ENCODE results near the gene DISC1. TPM values are rescaled to one million over a fixed set of nuclear protein-coding genes. Genes with fewer than 3 reads are reported as not detected.
A peak's percentile ranks its signal among the peaks of the same experiment; 100 is the strongest.

DISC1 gene
- total RNA-seq, 2 experiments from 2014 or later: 19.8 to 20.0 TPM

- DNase-seq (no peak), ATAC-seq (ENCODE audit: poor library complexity) (no peak)
- intact Hi-C loops (cut with DNase I, micrococcal nuclease): loop anchor here (5.0 to 10.0 kb wide), 5 partner anchors 52 to 1377 kb away; partner anchors contain the start of gene MAP10 (in 1 of the 2)
- POLR2A ChIA-PET: interaction anchor here (0.7 kb wide), 1 partner anchor 118 kb away, joined by 3 read pairs; no protein-coding TSS in a partner anchor
- no peaks in the 10 kb centered on the region for H3K9me3 Mint-ChIP-seq
- H3K4me1 Mint-ChIP-seq (ENCODE audit: low read depth): peaks cover 64% of the 10 kb centered on the region
- H3K36me3 Mint-ChIP-seq (ENCODE audit: low read depth): peaks cover 4% of the 10 kb centered on the region
- H3K27me3 Mint-ChIP-seq: no peaks in the 10 kb centered on the region
- Histone ChIP-seq H3K27me3 (ENCODE audit: control insufficient read depth in 1 of 2, insufficient read depth in 2 of 2, low read length in 2 of 2) (no peaks in the 10 kb centered on the region), H3K4me3 (ENCODE audit: low read length) (no peak overlapping the region), H3K4me1 (ENCODE audit: insufficient read depth, low read length) (peaks cover 14% of the 10 kb centered on the region), H3K9me3 (ENCODE audit: control insufficient read depth in 1 of 2, insufficient read depth in 1 of 2, low read length in 2 of 2) (no peaks in the 10 kb centered on the region), H3K27ac (ENCODE audit: low read depth in 1 of 2, low read length in 2 of 2) (no peak overlapping the region), H3K36me3 (ENCODE audit: insufficient read depth, low read length) (no peaks in the 10 kb centered on the region)
- H3K27ac Mint-ChIP-seq: no peak overlapping the region
- H3K4me3 Mint-ChIP-seq: no peak overlapping the region
- no peak for TF ChIP-seq CTCF (IDR thresholded peaks at IDR 0.05)
- CTCF ChIA-PET: interaction anchor here (0.6 to 1.9 kb wide), 2 partner anchors 67 to 162 kb away, joined by 4 read pairs; no protein-coding TSS in a partner anchor
Measured at GRCh38 chr1:231865331-231865730, 238.7 kb downstream of the DISC1 start.

GRCh38 chr1:231866392-231867331 lies 240.1 kb downstream of the DISC1 start:
- H3K4me3 Mint-ChIP-seq: no peak overlapping the region
- peaks cover 66% of the 10 kb centered on the region for H3K4me1 Mint-ChIP-seq (ENCODE audit: low read depth)
- Histone ChIP-seq H3K27ac (ENCODE audit: low read depth in 1 of 2, low read length in 2 of 2) (no peak overlapping the region), H3K4me1 (ENCODE audit: insufficient read depth, low read length) (peaks cover 17% of the 10 kb centered on the region), H3K4me3 (ENCODE audit: low read length) (no peak overlapping the region), H3K27me3 (ENCODE audit: control insufficient read depth in 1 of 2, insufficient read depth in 2 of 2, low read length in 2 of 2) (no peaks in the 10 kb centered on the region), H3K9me3 (ENCODE audit: control insufficient read depth in 1 of 2, insufficient read depth in 1 of 2, low read length in 2 of 2) (no peaks in the 10 kb centered on the region), H3K36me3 (ENCODE audit: insufficient read depth, low read length) (no peaks in the 10 kb centered on the region)
- intact Hi-C loops (cut with DNase I, micrococcal nuclease): loop anchor here (2.0 to 10.0 kb wide), 8 partner anchors 51 to 1376 kb away; partner anchors contain the start of gene MAP10 (in 1 of the 2)
- H3K27ac Mint-ChIP-seq: peak overlapping the region; percentile 31
- ChIA-PET POLR2A (interaction anchor here (0.8 kb wide), 1 partner anchor 53 kb away, joined by 3 read pairs; no protein-coding TSS in a partner anchor), CTCF (interaction anchor here (0.7 to 1.9 kb wide), 6 partner anchors 10 to 761 kb away, joined by 3 to 5 read pairs (median 4); no protein-coding TSS in a partner anchor)
- H3K36me3 Mint-ChIP-seq (ENCODE audit: low read depth): peaks cover 4% of the 10 kb centered on the region
- no peak for ATAC-seq (ENCODE audit: poor library complexity)
- H3K9me3 Mint-ChIP-seq: no peaks in the 10 kb centered on the region
- peak; percentile 98 for TF ChIP-seq CTCF (IDR thresholded peaks at IDR 0.05)
- DNase-seq: peak; percentile 22 to 81 (median 45)
- no peaks in the 10 kb centered on the region for H3K27me3 Mint-ChIP-seq

GRCh38 chr1:231867607-231868006 lies 241.0 kb downstream of the DISC1 start:
- intact Hi-C loops (cut with DNase I, micrococcal nuclease): loop anchor here (2.0 to 10.0 kb wide), 8 partner anchors 50 to 1375 kb away; partner anchors contain the start of gene MAP10 (in 1 of the 2)
- POLR2A ChIA-PET: interaction anchor here (0.7 to 1.4 kb wide), 3 partner anchors 47 to 760 kb away, joined by 3 read pairs; no protein-coding TSS in a partner anchor
- no peak for TF ChIP-seq CTCF (IDR thresholded peaks at IDR 0.05)
- DNase-seq (no peak), ATAC-seq (ENCODE audit: poor library complexity) (no peak)
- Mint-ChIP-seq H3K4me3 (no peak overlapping the region), H3K36me3 (ENCODE audit: low read depth) (peaks cover 11% of the 10 kb centered on the region), H3K9me3 (no peaks in the 10 kb centered on the region), H3K27me3 (no peaks in the 10 kb centered on the region), H3K4me1 (ENCODE audit: low read depth) (peaks cover 70% of the 10 kb centered on the region), H3K27ac (no peak overlapping the region)
- Histone ChIP-seq H3K9me3 (ENCODE audit: control insufficient read depth in 1 of 2, insufficient read depth in 1 of 2, low read length in 2 of 2) (no peaks in the 10 kb centered on the region), H3K4me3 (ENCODE audit: low read length) (no peak overlapping the region), H3K4me1 (ENCODE audit: insufficient read depth, low read length) (peaks cover 21% of the 10 kb centered on the region), H3K27ac (ENCODE audit: low read depth in 1 of 2, low read length in 2 of 2) (no peak overlapping the region), H3K36me3 (ENCODE audit: insufficient read depth, low read length) (no peaks in the 10 kb centered on the region), H3K27me3 (ENCODE audit: control insufficient read depth in 1 of 2, insufficient read depth in 2 of 2, low read length in 2 of 2) (no peaks in the 10 kb centered on the region)
- CTCF ChIA-PET: interaction anchor here (1.0 to 1.9 kb wide), 3 partner anchors 9 to 65 kb away, joined by 4 read pairs; no protein-coding TSS in a partner anchor

Measured in CD4-positive, alpha-beta T cell (primary cell).